RWPE1 (cell line): ENCODE measurements around the gene PDE4A.
"Not testable (repeated sequence)": the region's sequence is repeated elsewhere in the genome, so short reads cannot be mapped to it uniquely, and the experiment has no call there.

ENCODE experiments used
- CTCF ChIA-PET: fragments of 350-600 bp; sonication (Branson Sonifier 250); formaldehyde crosslinking; extraction: SDS; loops from one replicate; lab custom pipeline; 2021; lab: Yijun Ruan, JAX
- POLR2A ChIA-PET: fragments of 400-600 bp; formaldehyde crosslinking; extraction: SDS; loops from one replicate; lab custom pipeline; 2020; ENCODE audit warnings: antibody characterized with exemption; ENCODE audit not compliant: low non-redundant PET; lab: Yijun Ruan, JAX
- DNase-seq: peaks from one replicate; pipeline ENCODE4 v3.0.0; 2012; ENCODE audit warnings: low spot score
- H3K27ac ChIP-seq: fragments of 450-650 bp; 2 replicates; pipeline ENCODE4 v1.5.1; 2017
- TF ChIP-seq, protein P1 (sequence below): fragments of 450-650 bp; conservative IDR thresholded peaks from 2 replicates; pipeline ENCODE4 v1.5.1; 2017; ENCODE audit warnings: low read depth, mild to moderate bottlenecking

PDE4A gene

DNA sequence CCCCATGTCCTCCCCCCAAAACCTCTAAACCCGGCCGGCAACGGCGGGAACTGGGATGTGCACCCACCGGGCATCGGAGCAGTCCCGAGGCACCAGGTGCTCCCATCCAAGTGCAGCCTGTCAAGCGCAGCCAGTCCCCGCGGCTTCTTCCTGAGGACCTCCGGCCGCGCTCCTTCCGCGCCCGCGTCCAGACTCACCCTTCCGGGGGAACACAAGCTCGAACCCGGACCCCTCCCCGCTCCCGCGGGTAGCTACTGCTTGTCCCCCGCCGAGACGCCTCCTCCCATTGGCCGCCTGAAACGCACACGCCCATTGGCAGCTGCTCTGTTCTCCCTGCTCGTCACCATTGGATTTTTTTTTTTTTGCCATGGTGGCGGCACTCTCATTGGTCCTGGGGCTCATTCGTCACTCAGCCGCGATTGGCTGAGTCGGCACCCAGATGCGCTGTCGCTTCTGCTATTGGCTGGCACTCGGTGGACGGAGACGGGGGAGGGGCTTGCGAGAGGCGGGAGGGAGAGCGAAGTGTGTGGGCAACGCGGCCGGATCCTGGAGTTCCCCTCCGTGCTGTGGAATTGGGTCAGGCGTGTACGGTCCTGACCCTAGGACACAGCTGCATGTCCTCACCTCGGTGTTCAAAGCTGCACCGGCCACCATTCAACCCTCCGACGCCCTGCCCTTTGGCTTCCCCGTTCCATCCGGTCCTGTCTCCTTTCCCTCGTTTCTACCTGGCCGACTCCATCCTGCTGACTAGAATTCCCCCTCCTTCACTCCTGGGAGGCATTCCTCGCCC is 39.8 kb upstream of the PDE4A start, which contains the start of gene TYK2:
TSS of gene TYK2 (minus strand) at position 260 of the 790 bp plus-strand sequence. CDS start 2,166 bp downstream, outside the sequence.
- H3K27ac ChIP-seq: peak within 1 kb of the TSS; percentile 84
- CTCF ChIA-PET: interaction anchor here (0.7 to 1.5 kb wide), 5 partner anchors 9 to 122 kb away, joined by 3 to 6 read pairs (median 3); no protein-coding TSS in a partner anchor
- peak; percentile 100 for DNase-seq
- TF ChIP-seq, protein P1, sequence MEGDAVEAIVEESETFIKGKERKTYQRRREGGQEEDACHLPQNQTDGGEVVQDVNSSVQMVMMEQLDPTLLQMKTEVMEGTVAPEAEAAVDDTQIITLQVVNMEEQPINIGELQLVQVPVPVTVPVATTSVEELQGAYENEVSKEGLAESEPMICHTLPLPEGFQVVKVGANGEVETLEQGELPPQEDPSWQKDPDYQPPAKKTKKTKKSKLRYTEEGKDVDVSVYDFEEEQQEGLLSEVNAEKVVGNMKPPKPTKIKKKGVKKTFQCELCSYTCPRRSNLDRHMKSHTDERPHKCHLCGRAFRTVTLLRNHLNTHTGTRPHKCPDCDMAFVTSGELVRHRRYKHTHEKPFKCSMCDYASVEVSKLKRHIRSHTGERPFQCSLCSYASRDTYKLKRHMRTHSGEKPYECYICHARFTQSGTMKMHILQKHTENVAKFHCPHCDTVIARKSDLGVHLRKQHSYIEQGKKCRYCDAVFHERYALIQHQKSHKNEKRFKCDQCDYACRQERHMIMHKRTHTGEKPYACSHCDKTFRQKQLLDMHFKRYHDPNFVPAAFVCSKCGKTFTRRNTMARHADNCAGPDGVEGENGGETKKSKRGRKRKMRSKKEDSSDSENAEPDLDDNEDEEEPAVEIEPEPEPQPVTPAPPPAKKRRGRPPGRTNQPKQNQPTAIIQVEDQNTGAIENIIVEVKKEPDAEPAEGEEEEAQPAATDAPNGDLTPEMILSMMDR: no peak
- POLR2A ChIA-PET: interaction anchor here (0.6 to 0.9 kb wide), 4 partner anchors 8 to 120 kb away, joined by 3 to 5 read pairs (median 4); partner anchors contain the start of gene ICAM5

DNA sequence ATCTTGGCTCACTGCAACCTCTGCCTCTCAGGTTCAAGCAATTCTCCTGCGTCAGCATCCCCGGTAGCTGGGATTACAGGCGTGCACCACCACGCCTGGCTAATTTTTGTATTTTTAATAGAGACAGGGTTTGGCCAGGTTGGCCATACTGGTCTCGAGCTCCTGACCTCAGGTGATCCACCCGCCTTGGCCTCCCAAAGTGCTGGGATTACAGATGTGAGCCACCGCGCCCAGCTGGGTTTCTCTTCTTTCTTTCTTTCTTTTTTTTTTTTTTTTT is 37.2 kb upstream of the PDE4A start:
- H3K27ac ChIP-seq, DNase-seq: not testable (repeated sequence)
- ChIA-PET CTCF (interaction anchor here (0.6 kb wide), 1 partner anchor 47 kb away, joined by 6 read pairs; no protein-coding TSS in a partner anchor), POLR2A (interaction anchor here (0.6 kb wide), 1 partner anchor 105 kb away, joined by 4 read pairs; no protein-coding TSS in a partner anchor)

DNA sequence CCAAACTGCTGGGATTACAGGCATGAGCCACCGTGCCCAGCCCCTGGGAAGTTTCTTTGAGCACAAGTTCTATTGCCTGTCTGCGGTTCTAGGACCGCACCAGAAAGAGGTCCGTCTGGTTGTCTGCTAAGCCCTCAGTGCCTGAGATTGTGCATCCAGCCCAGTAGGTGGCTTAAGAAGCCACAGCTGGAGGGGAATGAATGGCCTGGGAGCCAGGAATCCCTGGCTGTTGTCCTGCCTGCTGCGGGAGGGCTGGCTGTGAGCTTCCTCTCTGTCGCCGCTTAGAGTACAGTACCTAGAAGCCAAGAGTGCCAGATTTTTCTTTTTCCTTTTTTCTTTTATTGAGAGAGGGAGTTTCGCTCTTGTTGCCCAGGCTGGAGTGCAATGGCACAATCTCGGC is 35.8 kb upstream of the PDE4A start:
- CTCF ChIA-PET: interaction anchor here (1.0 to 1.1 kb wide), 2 partner anchors 93 to 126 kb away, joined by 3 to 4 read pairs; no protein-coding TSS in a partner anchor
- H3K27ac ChIP-seq: no peak overlapping the region
- TF ChIP-seq, protein P1: no peak
- no peak for DNase-seq
- POLR2A ChIA-PET: no interaction called here

DNA sequence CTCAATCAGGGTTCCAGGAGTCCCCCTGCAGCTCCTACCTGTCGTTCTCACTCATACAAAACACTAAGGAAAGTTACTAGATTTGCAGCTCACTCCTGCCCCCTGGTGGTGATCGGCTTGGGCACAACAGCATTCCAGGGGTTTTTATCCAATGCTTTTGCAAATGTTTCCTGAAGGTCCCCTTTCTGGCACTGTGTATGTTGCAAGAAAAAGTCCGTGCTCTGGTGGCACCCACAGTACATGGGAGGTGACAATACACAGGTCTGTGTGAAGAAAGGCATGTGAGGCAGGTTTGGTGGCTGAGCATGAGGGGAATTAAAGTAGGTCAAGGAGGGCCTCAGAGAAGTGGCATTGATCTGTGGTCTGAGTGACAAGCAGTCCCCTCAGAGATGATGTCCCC is 31.4 kb upstream of the PDE4A start:
- TF ChIP-seq, protein P1: peak; percentile 90
- ChIA-PET POLR2A (interaction anchor here (0.7 to 1.6 kb wide), 2 partner anchors 9 to 120 kb away, joined by 5 to 6 read pairs; partner anchors contain the start of gene TYK2), CTCF (interaction anchor here (0.6 to 2.3 kb wide), 14 partner anchors 8 to 458 kb away, joined by 3 to 36 read pairs (median 4); partner anchors contain the start of genes ICAM1 and TYK2)
- H3K27ac ChIP-seq: no peak overlapping the region
- DNase-seq: peak; percentile 64

DNA sequence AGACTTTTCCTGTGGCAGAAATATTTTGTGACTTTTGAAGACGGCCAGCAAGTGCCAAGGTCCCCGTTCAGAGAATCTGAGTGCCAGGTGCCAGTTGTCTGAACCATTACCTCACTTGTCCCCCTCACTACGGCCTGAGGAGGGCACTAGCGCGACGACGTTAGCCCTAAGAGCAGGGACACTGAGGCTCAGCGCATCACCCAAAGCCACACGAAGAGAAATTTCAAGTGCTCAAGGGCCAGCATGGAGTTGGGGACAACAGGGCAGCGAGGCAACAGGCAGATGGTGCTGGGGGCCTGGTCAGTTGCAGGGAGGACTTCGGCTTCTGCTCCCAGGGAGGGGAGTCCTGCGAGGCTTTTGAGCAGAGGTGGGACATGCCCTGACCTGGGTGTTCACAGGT is 30.5 kb upstream of the PDE4A start:
- ChIA-PET CTCF (interaction anchor here (0.5 to 3.1 kb wide), 9 partner anchors 9 to 823 kb away, joined by 3 to 36 read pairs (median 6); partner anchors contain the start of genes ICAM1 and TYK2), POLR2A (interaction anchor here (1.6 kb wide), 1 partner anchor 120 kb away, joined by 6 read pairs; no protein-coding TSS in a partner anchor)
- DNase-seq: no peak
- H3K27ac ChIP-seq: peak overlapping the region; percentile 23; the same call in 1 of the 2 replicates
- TF ChIP-seq, protein P1: no peak

DNA sequence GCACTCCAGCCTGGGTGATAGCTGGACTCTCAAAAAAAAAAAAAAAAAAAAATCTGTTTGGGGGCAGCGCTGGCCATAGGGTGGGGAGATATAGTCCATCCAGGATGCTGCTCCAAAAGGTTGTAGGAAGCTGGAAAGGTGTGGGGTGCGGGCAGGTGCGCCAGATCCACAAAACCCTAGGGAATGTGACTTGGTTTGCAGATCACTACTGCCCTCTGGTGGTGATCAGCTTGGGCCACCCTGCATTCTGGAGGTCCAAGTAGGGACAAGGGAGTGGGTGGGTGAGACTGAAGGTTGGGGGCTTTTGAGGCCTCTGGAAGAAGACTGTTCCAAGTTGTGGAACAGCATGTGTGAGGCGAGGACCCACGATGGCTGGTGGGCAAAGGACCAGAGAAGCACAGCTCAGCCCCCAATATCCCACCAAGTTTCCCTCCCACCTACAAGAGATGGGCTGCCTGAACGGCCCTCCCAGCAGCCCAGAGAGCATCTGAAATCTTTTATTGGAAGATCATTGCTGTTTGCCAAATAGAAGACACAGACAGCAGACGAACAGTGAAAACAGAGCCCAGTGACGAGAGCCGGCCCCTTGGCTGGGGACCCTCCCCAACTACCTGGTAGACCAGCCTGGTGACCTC is 29.6 kb upstream of the PDE4A start:
- TF ChIP-seq, protein P1: peak; percentile 89
- DNase-seq: peak; percentile 72
- ChIA-PET POLR2A (interaction anchor here (0.8 kb wide), 1 partner anchor 10 kb away, joined by 4 read pairs; the partner anchor contains the start of gene TYK2), CTCF (interaction anchor here (0.6 to 3.1 kb wide), 16 partner anchors 10 to 143 kb away, joined by 3 to 30 read pairs (median 4); partner anchors contain the start of genes ICAM1, PDE4A and TYK2)
- H3K27ac ChIP-seq: peak overlapping the region; percentile 10; the same call in 1 of the 2 replicates
